Measurements from ENCODE around the gene ITGA2. TPM values are rescaled to one million over a fixed set of nuclear protein-coding genes. Genes with fewer than 3 reads are reported as not detected.

ITGA2 gene
- total RNA-seq, 1 donor from 2014 or later, result 5.5 TPM

GRCh38 chr5:53128481-53128880 lies 139.3 kb downstream of the ITGA2 start:
- intact Hi-C loops (cut with micrococcal nuclease), result no loop called here

- intact Hi-C loops (cut with micrococcal nuclease), result no loop called here
Measured at GRCh38 chr5:53130266-53130665, 141.1 kb downstream of the ITGA2 start.

- intact Hi-C loops (cut with micrococcal nuclease), result no loop called here
Measured at GRCh38 chr5:53133020-53133419, 143.9 kb downstream of the ITGA2 start.

Other genes with a start within 250 kb of the ITGA2 start
- gene ITGA1, start 201.4 kb upstream of the ITGA2 start, total RNA-seq, result 8.3 and 11.3 TPM in 2 replicates
- 21.6 and 23.1 TPM in 2 replicates for gene PELO, start 201.4 kb upstream of the ITGA2 start, total RNA-seq
- 18.0 and 18.5 TPM in 2 replicates for gene MOCS2, start 120.4 kb downstream of the ITGA2 start, total RNA-seq

All from T-helper 1 cell treated with Interleukin-12 subunit alpha and Interleukin-12 subunit beta and Interleukin-4 antibody, amounts not matched to agents 30 ng/mL and 1 ng/mL, for 36 hours (primary cell).